H9 (cell line): ENCODE data around the gene USH2A. TPM values are rescaled to one million over a fixed set of nuclear protein-coding genes. Genes with fewer than 3 reads are reported as not detected.

Source experiments
- DNase-seq: peaks from one replicate; pipeline ENCODE4 v3.0.0-alpha.2; 2017
- H2AFZ ChIP-seq: one replicate; pipeline ENCODE4 v1.6.1; 2013; ENCODE audit warnings: mild to moderate bottlenecking, low read length, control low read depth, moderate library complexity
- H2AK5ac ChIP-seq: 2 replicates; pipeline ENCODE4 v1.6.1; 2013; ENCODE audit warnings: low read length, control low read depth, mixed read lengths; ENCODE audit not compliant: insufficient read length
- H2BK120ac ChIP-seq: one replicate; pipeline ENCODE4 v1.6.1; 2013; ENCODE audit warnings: low read depth, mild to moderate bottlenecking, low read length, control low read depth, inconsistent platforms; ENCODE audit not compliant: poor library complexity, severe bottlenecking
- H2BK12ac ChIP-seq: 2 replicates; pipeline ENCODE4 v1.6.1; 2013; ENCODE audit warnings: low read length, control low read depth, mixed read lengths, low read depth; ENCODE audit not compliant: insufficient read length
- H2BK15ac ChIP-seq: 2 replicates; pipeline ENCODE4 v1.6.1; 2013; ENCODE audit warnings: low read depth, low read length, control low read depth
- H2BK20ac ChIP-seq: one replicate; pipeline ENCODE4 v1.6.1; 2013; ENCODE audit warnings: low read depth, mild to moderate bottlenecking, low read length, control low read depth, inconsistent platforms; ENCODE audit not compliant: poor library complexity, severe bottlenecking
- H2BK5ac ChIP-seq: 2 replicates; pipeline ENCODE4 v1.6.1; 2013; ENCODE audit warnings: low read length, control low read depth, mixed read lengths; ENCODE audit not compliant: insufficient read length
- H3K14ac ChIP-seq: 2 replicates; pipeline ENCODE4 v1.6.1; 2013; ENCODE audit warnings: low read length, control low read depth; ENCODE audit not compliant: insufficient read depth
- H3K18ac ChIP-seq: 2 replicates; pipeline ENCODE4 v1.6.1; 2013; ENCODE audit warnings: low read depth, mild to moderate bottlenecking, mixed read lengths, low read length, control low read depth; ENCODE audit not compliant: insufficient read length
- H3K23ac ChIP-seq: 2 replicates; pipeline ENCODE4 v1.6.1; 2013; ENCODE audit warnings: low read length, control low read depth, mixed read lengths, low read depth; ENCODE audit not compliant: insufficient read length
- H3K23me2 ChIP-seq: 2 replicates; pipeline ENCODE4 v1.6.1; 2013; ENCODE audit warnings: low read depth, mild to moderate bottlenecking, mixed read lengths, low read length, control low read depth; ENCODE audit not compliant: insufficient read length, poor library complexity, severe bottlenecking
- H3K27ac ChIP-seq: 2 replicates; pipeline ENCODE4 v1.5.1; 2013; ENCODE audit warnings: low read length, control low read depth, mixed read lengths, low read depth; ENCODE audit not compliant: insufficient read length
- H3K27me3 ChIP-seq: 2 replicates; pipeline ENCODE4 v1.6.1; 2013; ENCODE audit warnings: low read length, control low read depth, inconsistent platforms; ENCODE audit not compliant: insufficient read depth
- H3K4ac ChIP-seq: 2 replicates; pipeline ENCODE4 v1.6.1; 2013; ENCODE audit warnings: low read depth, mild to moderate bottlenecking, control low read depth, inconsistent platforms, low read length, moderate library complexity
- H3K4me1 ChIP-seq: 2 replicates; pipeline ENCODE4 v1.6.1; 2013; ENCODE audit warnings: low read length, control low read depth, inconsistent platforms; ENCODE audit not compliant: insufficient read depth
- H3K4me2 ChIP-seq: 2 replicates; pipeline ENCODE4 v1.6.1; 2013; ENCODE audit warnings: low read length, control low read depth, mixed read lengths; ENCODE audit not compliant: insufficient read length, insufficient read depth
- H3K56ac ChIP-seq: 2 replicates; pipeline ENCODE4 v1.6.1; 2013; ENCODE audit warnings: low read depth, mild to moderate bottlenecking, mixed read lengths, low read length, control low read depth; ENCODE audit not compliant: insufficient read length
- H3K79me1 ChIP-seq: 2 replicates; pipeline ENCODE4 v1.6.1; 2013; ENCODE audit warnings: low read depth, mild to moderate bottlenecking, moderate library complexity, low read length, control low read depth, inconsistent platforms; ENCODE audit not compliant: insufficient read depth, poor library complexity, severe bottlenecking
- H3K79me2 ChIP-seq: 2 replicates; pipeline ENCODE4 v1.6.1; 2013; ENCODE audit warnings: low read length, control low read depth, inconsistent platforms; ENCODE audit not compliant: insufficient read depth
- H3K9ac ChIP-seq: 2 replicates; pipeline ENCODE4 v1.6.1; 2013; ENCODE audit warnings: low read length, control low read depth, mixed read lengths; ENCODE audit not compliant: insufficient read length; ENCODE audit errors: extremely low read depth
- H3K9me3 ChIP-seq: one replicate; pipeline ENCODE4 v1.6.1; 2013; ENCODE audit warnings: low read depth, low read length, inconsistent platforms; ENCODE audit not compliant: control insufficient read depth
- H3T11ph ChIP-seq: one replicate; pipeline ENCODE4 v1.6.1; 2013; ENCODE audit warnings: mild to moderate bottlenecking, low read length, control low read depth, inconsistent platforms
- H4K20me1 ChIP-seq: one replicate; pipeline ENCODE4 v1.6.1; 2013; ENCODE audit not compliant: control insufficient read depth, insufficient read length, insufficient read depth
- H4K5ac ChIP-seq: 2 replicates; pipeline ENCODE4 v1.6.1; 2013; ENCODE audit warnings: low read depth, mild to moderate bottlenecking, mixed read lengths, low read length, control low read depth; ENCODE audit not compliant: insufficient read length
- H4K8ac ChIP-seq: replicated peaks from 2 replicates; pipeline ENCODE4 v1.6.1; 2013; ENCODE audit warnings: low read length, control low read depth, mixed read lengths, low read depth; ENCODE audit not compliant: insufficient read length
- H4K91ac ChIP-seq: 2 replicates; pipeline ENCODE4 v1.6.1; 2013; ENCODE audit warnings: low read depth, mild to moderate bottlenecking, moderate library complexity, mixed read lengths, low read length, control low read depth; ENCODE audit not compliant: insufficient read length
- H3K27ac Mint-ChIP-seq, 3 experiments: 2 replicates in 2 of 3; 3 replicates in 1 of 3; pipeline ENCODE4 v1.8.0; 2020 to 2021; ENCODE audit warnings: mixed read lengths in 3 of 3, mild to moderate bottlenecking in 1 of 3, moderate library complexity in 1 of 3
- H3K27me3 Mint-ChIP-seq: 2 replicates; pipeline ENCODE4 v1.8.0; 2021; ENCODE audit warnings: low read depth, mild to moderate bottlenecking, moderate library complexity, mixed read lengths
- H3K36me3 Mint-ChIP-seq, 3 experiments: 2 replicates in 2 of 3; 3 replicates in 1 of 3; pipeline ENCODE4 v1.8.0; 2020 to 2021; ENCODE audit warnings: low read depth in 3 of 3, mixed read lengths in 3 of 3; ENCODE audit not compliant: insufficient read depth in 1 of 3
- H3K4me1 Mint-ChIP-seq, 2 experiments: 2 replicates each; pipeline ENCODE4 v1.8.0; 2020; ENCODE audit warnings: mixed read lengths in 2 of 2
- H3K4me3 Mint-ChIP-seq, 2 experiments: 2 replicates in 1 of 2; 3 replicates in 1 of 2; pipeline ENCODE4 v1.8.0; 2020 to 2021; ENCODE audit warnings: mild to moderate bottlenecking in 2 of 2, mixed read lengths in 2 of 2, moderate library complexity in 1 of 2
- H3K9me3 Mint-ChIP-seq, 2 experiments: 2 replicates in 1 of 2; 3 replicates in 1 of 2; pipeline ENCODE4 v1.8.0; 2020; ENCODE audit warnings: mild to moderate bottlenecking in 2 of 2, mixed read lengths in 2 of 2, moderate library complexity in 1 of 2
- WGBS: extraction: QIAGEN DNeasy Blood & Tissue Kit; methylation state at CpG from one replicate; pipeline ENCODE4 v1.1.7; 2013; ENCODE audit warnings: missing lambda C conversion rate, low lambda C conversion rate, mixed read lengths; ENCODE audit not compliant: insufficient read length; ENCODE audit errors: extremely low coverage; 5-methylcytosine and 5-hydroxymethylcytosine counted together
- total RNA-seq: library from RNA; stranded (reverse); gene quantifications from 2 replicates; pipeline ENCODE4 v1.2.1, GENCODE V29; 2021
- TF ChIP-seq, protein P1 (sequence below): fragments of 200-600 bp; sonication (generic); conservative IDR thresholded peaks from 3 replicates; pipeline ENCODE4 v1.8.0; 2021; ENCODE audit warnings: antibody characterized with exemption, mild to moderate bottlenecking

Gene USH2A
- total RNA-seq, 1 experiment from 2014 or later: 0.11 TPM

DNA sequence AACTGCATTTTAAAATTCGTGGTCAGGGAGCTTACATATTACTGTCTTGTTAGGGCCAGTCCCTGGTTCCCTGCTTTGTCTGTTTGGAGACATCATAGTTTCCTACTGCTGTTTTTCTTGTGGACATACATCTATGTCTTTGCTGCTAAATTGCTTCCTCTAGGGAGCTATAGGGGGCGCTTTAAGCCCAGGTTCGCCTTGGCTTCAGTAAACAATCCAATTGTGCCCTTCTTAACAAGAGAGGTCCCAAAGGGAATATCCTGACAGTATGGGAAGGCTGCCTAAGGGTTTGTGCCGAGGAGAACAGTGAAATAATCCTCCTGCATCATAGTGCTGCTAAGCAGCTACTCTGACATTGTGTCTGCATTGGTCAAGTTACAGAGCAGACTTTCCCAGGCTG is 112.5 kb downstream of the USH2A start:
- Histone ChIP-seq H3K79me2 (no peaks in the 10 kb centered on the region), H3K4me2 (no peak overlapping the region), H2BK12ac (no peak overlapping the region), H3T11ph (no peak overlapping the region), H2BK20ac (no peak overlapping the region), H4K8ac (no peak overlapping the region), H3K23me2 (no peaks in the 10 kb centered on the region), H3K9ac (no peak overlapping the region), H3K4ac (no peak overlapping the region), H2AFZ (no peak overlapping the region), H2AK5ac (no peak overlapping the region), H3K79me1 (no peaks in the 10 kb centered on the region), H3K18ac (no peak overlapping the region), H3K27ac (no peak overlapping the region), H4K20me1 (no peaks in the 10 kb centered on the region), H3K9me3 (no peaks in the 10 kb centered on the region), H2BK120ac (no peak overlapping the region), H4K91ac (no peak overlapping the region), H4K5ac (no peak overlapping the region), H3K4me1 (no peaks in the 10 kb centered on the region), H3K27me3 (no peaks in the 10 kb centered on the region), H3K56ac (no peak overlapping the region), H3K14ac (no peak overlapping the region), H2BK15ac (no peak overlapping the region), H2BK5ac (no peak overlapping the region), H3K23ac (no peak overlapping the region)
- Mint-ChIP-seq H3K9me3 (no peaks in the 10 kb centered on the region; a peak in 1 of 5 replicates), H3K4me3 (no peak overlapping the region), H3K27ac (no peak overlapping the region), H3K27me3 (no peaks in the 10 kb centered on the region), H3K36me3 (no peaks in the 10 kb centered on the region), H3K4me1 (peaks cover 4 to 8% of the 10 kb centered on the region in 2 experiments)
- DNase-seq: peak; percentile 75
- TF ChIP-seq, protein P1, sequence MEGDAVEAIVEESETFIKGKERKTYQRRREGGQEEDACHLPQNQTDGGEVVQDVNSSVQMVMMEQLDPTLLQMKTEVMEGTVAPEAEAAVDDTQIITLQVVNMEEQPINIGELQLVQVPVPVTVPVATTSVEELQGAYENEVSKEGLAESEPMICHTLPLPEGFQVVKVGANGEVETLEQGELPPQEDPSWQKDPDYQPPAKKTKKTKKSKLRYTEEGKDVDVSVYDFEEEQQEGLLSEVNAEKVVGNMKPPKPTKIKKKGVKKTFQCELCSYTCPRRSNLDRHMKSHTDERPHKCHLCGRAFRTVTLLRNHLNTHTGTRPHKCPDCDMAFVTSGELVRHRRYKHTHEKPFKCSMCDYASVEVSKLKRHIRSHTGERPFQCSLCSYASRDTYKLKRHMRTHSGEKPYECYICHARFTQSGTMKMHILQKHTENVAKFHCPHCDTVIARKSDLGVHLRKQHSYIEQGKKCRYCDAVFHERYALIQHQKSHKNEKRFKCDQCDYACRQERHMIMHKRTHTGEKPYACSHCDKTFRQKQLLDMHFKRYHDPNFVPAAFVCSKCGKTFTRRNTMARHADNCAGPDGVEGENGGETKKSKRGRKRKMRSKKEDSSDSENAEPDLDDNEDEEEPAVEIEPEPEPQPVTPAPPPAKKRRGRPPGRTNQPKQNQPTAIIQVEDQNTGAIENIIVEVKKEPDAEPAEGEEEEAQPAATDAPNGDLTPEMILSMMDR: peak; percentile 90
- no CpG with 5 or more reads among the region's 4 CpGs for WGBS
